Gastrocnemius medialis (tissue), 4 donors: ENCODE data around the gene ISM1.

Experiments
- CTCF ChIP-seq, 5 experiments: fragments of 450-650 bp in 3 of 5; fragments of 200-600 bp in 2 of 5; sonication (generic) in 2 of 5; IDR thresholded peaks in 4 of 5; conservative IDR thresholded peaks in 1 of 5; 1 replicate in 4 of 5; 2 replicates in 1 of 5; pipeline ENCODE4 v1.5.1; 2016 to 2019; ENCODE audit warnings: antibody characterized with exemption in 5 of 5, mild to moderate bottlenecking in 3 of 5, moderate library complexity in 3 of 5
- POLR2A ChIP-seq, 2 donors: fragments of 450-650 bp; IDR thresholded peaks; one replicate each; pipeline ENCODE4 v1.6.1; 2017; ENCODE audit warnings: antibody characterized with exemption in 2 of 2, mild to moderate bottlenecking in 2 of 2, moderate library complexity in 2 of 2

GRCh38 chr20:13349235-13349604 lies 128.1 kb downstream of the ISM1 start:
- TF ChIP-seq CTCF (IDR thresholded peaks at IDR 0.05 in 4 of 5, conservative IDR thresholded peaks at IDR 0.05 in 1 of 5) (no peak), POLR2A (IDR thresholded peaks at IDR 0.05) (no peak)
